HepG2 (cell line): ENCODE results near the gene WDR86. TPM values are rescaled to one million over a fixed set of nuclear protein-coding genes. Genes with fewer than 3 reads are reported as not detected.

Experiments used
- CENPT ChIP-seq: sonication (generic); formaldehyde crosslinking; IDR thresholded peaks from 2 replicates; pipeline ENCODE4 v1.8.0; 2022; ENCODE audit warnings: low read depth, mild to moderate bottlenecking, moderate library complexity, missing genetic modification reagents
- FOSL2 ChIP-seq: sonication (generic); formaldehyde crosslinking; IDR thresholded peaks from 2 replicates; pipeline ENCODE4 v1.4.0; 2020; ENCODE audit warnings: missing genetic modification reagents
- MIER2 ChIP-seq: IDR thresholded peaks from 2 replicates; pipeline ENCODE4 v1.6.1; 2016; ENCODE audit warnings: missing biosample characterization, missing genetic modification reagents
- NAIF1 ChIP-seq: sonication (generic); formaldehyde crosslinking; IDR thresholded peaks from 2 replicates; pipeline ENCODE4 v1.5.0; 2020; ENCODE audit warnings: mild to moderate bottlenecking, missing genetic modification reagents, borderline replicate concordance
- NKX3-1 ChIP-seq: sonication (generic); formaldehyde crosslinking; IDR thresholded peaks from 2 replicates; pipeline ENCODE4 v1.5.0; 2020; ENCODE audit warnings: missing genetic modification reagents
- NR2F6 ChIP-seq, 2 experiments: IDR thresholded peaks; 2 replicates each; pipeline ENCODE4 v1.6.1; 2016; ENCODE audit warnings: antibody characterized with exemption in 1 of 2, mild to moderate bottlenecking in 1 of 2
- RARA ChIP-seq: IDR thresholded peaks from 2 replicates; pipeline ENCODE4 v1.6.1; 2016; ENCODE audit warnings: missing genetic modification reagents, missing compliant biosample characterization
- SAP130 ChIP-seq: IDR thresholded peaks from 2 replicates; pipeline ENCODE4 v1.6.1; 2016; ENCODE audit warnings: low read depth
- TCF7 ChIP-seq: sonication (generic); IDR thresholded peaks from 2 replicates; pipeline ENCODE4 v1.6.1; 2016; ENCODE audit warnings: antibody characterized with exemption, low read depth
- ZBTB7A ChIP-seq: sonication (generic); formaldehyde crosslinking; IDR thresholded peaks from 2 replicates; pipeline ENCODE4 v1.8.0; 2022; ENCODE audit warnings: mild to moderate bottlenecking, missing genetic modification reagents
- ZNF282 ChIP-seq: fragments of 450-650 bp; IDR thresholded peaks from 2 replicates; pipeline ENCODE4 v1.6.1; 2018; ENCODE audit not compliant: partially characterized antibody
- polyA plus RNA-seq, 8 experiments: library from polyadenylated mRNA; depleted of rRNA in 3 of 8; stranded (reverse) in 7 of 8; unstranded in 1 of 8; fragments of >200 nt; fragmentation: Illumina TruSeq in 4 of 8; extraction: Trizol in 4 of 8; gene quantifications; 2 replicates each; pipeline versions ENCODE4 v1.2.1 to v1.2.3, GENCODE V29; 2011 to 2016; ENCODE audit warnings: low read depth in 4 of 8, missing spikeins in 1 of 8, mixed read lengths in 1 of 8; ENCODE audit not compliant: insufficient read depth in 1 of 8
- total RNA-seq, 5 experiments: library from RNA; depleted of rRNA; stranded (reverse); fragments of >200 nt; fragmentation: Illumina TruSeq; extraction: Trizol; gene quantifications; 2 replicates each; pipeline ENCODE4 v1.2.3, GENCODE V29; 2016; ENCODE audit warnings: low read depth in 1 of 5
- TF ChIP-seq, protein P1 (sequence below): sonication (generic); formaldehyde crosslinking; IDR thresholded peaks from 2 replicates; pipeline ENCODE4 v1.4.0; 2020; ENCODE audit warnings: mild to moderate bottlenecking, missing genetic modification reagents
- TF ChIP-seq, protein P2 (sequence below): IDR thresholded peaks from 2 replicates; pipeline ENCODE4 v1.6.1; 2016; ENCODE audit warnings: missing compliant biosample characterization, missing genetic modification reagents, borderline replicate concordance
- TF ChIP-seq, protein P3 (sequence below): sonication (generic); IDR thresholded peaks from 2 replicates; pipeline ENCODE4 v1.6.1; 2016; ENCODE audit warnings: low read depth, borderline replicate concordance
- TF ChIP-seq, protein P4 (sequence below): sonication (generic); formaldehyde crosslinking; IDR thresholded peaks from 2 replicates; pipeline ENCODE4 v1.5.1; 2020; ENCODE audit warnings: mild to moderate bottlenecking, moderate library complexity, missing genetic modification reagents
- TF ChIP-seq, protein P5 (sequence below): IDR thresholded peaks from 2 replicates; pipeline ENCODE4 v1.6.1; 2016

Gene WDR86
- total and polyA plus RNA-seq, 2 of the 13 experiments (the other 11 are each of a cell fraction or from before 2014, with no cell fraction given) = 0.11 to 2.9 TPM

DNA sequence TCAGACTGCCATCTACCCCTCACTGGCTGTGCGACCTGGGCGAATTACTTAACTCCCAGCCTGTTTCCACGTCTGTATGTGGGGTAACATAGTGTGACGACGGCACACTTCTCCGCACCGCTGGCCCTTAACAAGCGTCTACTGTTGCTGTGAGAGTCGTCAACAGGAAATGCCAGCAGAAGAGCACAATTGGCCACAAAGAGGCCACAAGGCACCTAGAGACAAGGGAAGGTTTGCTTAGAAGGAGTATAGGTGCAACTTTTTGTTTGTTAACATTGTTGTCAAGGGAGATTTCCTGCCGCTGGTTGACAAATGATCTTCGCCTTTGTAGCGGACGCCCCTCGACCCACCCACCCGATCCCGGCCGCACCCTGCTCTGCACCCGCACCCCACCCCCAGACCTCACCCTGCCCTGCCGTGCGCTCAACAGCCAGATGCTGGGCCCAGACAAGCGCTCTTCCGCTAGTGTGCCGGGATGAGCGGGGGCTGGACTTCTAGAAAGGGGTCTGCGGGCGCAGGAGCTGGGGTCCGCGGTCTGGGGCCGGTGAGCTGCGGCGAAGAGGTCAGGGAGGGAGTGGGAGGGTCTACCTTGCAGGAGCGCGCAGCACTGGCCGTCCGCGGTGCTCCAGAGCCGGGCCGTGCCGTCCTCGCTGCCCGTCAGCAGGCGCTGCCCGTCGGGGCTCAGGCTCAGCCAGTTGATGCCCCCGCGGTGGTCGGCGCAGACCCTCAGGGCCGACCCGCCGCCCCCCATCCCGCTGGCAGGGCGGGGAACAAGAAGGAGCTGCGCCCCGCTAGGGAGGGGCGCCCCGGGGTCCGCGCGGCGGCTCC, 785 bp downstream of the WDR86 start (continued):
- TF ChIP-seq, protein P1, sequence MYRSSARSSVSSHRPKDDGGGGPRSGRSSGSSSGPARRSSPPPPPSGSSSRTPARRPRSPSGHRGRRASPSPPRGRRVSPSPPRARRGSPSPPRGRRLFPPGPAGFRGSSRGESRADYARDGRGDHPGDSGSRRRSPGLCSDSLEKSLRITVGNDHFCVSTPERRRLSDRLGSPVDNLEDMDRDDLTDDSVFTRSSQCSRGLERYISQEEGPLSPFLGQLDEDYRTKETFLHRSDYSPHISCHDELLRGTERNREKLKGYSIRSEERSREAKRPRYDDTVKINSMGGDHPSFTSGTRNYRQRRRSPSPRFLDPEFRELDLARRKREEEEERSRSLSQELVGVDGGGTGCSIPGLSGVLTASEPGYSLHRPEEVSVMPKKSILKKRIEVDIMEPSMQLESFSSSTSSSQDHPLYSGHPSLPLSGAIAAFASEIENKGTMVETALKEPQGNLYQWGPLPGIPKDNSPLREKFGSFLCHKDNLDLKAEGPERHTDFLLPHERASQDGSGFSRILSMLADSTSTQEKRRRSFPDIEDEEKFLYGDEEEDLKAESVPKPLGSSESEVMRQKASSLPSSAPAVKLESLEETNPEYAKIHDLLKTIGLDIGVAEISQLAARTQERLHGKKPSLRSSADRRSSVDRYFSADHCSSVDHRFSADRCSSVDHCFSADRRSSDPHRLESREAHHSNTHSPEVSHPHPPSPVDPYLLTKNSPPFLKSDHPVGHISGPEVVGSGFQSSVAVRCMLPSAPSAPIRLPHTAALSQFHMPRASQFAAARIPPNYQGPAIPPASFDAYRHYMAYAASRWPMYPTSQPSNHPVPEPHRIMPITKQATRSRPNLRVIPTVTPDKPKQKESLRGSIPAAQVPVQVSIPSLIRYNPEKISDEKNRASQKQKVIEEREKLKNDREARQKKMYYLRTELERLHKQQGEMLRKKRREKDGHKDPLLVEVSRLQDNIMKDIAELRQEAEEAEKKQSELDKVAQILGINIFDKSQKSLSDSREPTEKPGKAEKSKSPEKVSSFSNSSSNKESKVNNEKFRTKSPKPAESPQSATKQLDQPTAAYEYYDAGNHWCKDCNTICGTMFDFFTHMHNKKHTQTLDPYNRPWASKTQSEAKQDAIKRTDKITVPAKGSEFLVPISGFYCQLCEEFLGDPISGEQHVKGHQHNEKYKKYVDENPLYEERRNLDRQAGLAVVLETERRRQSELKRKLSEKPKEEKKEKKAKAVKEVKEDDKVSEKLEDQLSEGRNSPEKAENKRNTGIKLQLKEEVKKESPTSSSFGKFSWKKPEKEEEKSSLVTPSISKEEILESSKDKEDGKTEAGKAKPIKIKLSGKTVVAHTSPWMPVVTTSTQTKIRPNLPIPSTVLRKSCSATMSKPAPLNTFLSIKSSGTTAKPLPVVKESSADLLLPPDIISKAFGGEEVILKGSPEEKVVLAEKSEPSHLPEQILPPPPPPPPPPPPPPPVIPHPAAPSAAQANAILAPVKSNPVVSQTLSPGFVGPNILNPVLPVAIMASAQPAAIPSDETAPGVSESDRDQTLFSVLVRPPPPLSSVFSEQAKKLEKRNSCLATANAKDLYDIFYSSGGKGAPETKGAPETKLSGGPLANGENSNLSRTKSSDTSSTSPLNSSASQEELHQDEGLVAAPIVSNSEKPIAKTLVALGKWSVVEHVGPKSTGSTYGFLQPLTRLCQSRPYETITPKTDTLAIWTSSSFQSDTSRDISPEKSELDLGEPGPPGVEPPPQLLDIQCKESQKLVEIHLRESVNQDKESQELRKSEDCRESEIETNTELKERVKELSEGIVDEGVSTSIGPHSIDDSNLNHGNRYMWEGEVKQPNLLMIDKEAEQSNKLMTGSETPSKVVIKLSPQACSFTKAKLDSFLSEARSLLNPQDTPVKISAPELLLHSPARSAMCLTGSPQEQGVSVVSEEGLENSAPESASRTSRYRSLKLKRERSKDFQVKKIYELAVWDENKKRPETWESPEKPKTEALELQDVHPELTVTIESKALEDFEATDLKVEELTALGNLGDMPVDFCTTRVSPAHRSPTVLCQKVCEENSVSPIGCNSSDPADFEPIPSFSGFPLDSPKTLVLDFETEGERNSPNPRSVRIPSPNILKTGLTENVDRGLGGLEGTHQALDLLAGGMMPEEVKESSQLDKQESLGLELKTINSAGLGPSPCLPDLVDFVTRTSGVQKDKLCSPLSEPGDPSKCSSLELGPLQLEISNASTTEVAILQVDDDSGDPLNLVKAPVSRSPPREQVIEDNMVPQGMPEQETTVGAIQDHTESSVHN (CRISPR knock-in tag) = no peak
- TF ChIP-seq SAP130 (CRISPR knock-in tag) = no peak
- no peak for TF ChIP-seq ZBTB7A (CRISPR knock-in tag)
- TF ChIP-seq, protein P2, sequence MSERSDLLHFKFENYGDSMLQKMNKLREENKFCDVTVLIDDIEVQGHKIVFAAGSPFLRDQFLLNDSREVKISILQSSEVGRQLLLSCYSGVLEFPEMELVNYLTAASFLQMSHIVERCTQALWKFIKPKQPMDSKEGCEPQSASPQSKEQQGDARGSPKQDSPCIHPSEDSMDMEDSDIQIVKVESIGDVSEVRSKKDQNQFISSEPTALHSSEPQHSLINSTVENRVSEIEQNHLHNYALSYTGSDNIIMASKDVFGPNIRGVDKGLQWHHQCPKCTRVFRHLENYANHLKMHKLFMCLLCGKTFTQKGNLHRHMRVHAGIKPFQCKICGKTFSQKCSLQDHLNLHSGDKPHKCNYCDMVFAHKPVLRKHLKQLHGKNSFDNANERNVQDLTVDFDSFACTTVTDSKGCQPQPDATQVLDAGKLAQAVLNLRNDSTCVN (CRISPR knock-in tag) = no peak
- no peak for TF ChIP-seq NR2F6 (IDR thresholded peaks at IDR 0.05)
- peak; percentile 26; the same call in 1 of the 2 replicates for TF ChIP-seq NR2F6 (CRISPR knock-in tag; IDR thresholded peaks at IDR 0.05)
- no peak for TF ChIP-seq FOSL2
- no peak for TF ChIP-seq NAIF1 (CRISPR knock-in tag)
- TF ChIP-seq NKX3-1 (CRISPR knock-in tag) = no peak
- TF ChIP-seq MIER2 (CRISPR knock-in tag) = no peak
- no peak for TF ChIP-seq TCF7
- no peak for TF ChIP-seq ZNF282
- TF ChIP-seq, protein P3, sequence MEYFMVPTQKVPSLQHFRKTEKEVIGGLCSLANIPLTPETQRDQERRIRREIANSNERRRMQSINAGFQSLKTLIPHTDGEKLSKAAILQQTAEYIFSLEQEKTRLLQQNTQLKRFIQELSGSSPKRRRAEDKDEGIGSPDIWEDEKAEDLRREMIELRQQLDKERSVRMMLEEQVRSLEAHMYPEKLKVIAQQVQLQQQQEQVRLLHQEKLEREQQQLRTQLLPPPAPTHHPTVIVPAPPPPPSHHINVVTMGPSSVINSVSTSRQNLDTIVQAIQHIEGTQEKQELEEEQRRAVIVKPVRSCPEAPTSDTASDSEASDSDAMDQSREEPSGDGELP = no peak
- TF ChIP-seq RARA (CRISPR knock-in tag) = peak; percentile 37; the same call in 1 of the 2 replicates
- TF ChIP-seq CENPT = no peak
- TF ChIP-seq, protein P4, sequence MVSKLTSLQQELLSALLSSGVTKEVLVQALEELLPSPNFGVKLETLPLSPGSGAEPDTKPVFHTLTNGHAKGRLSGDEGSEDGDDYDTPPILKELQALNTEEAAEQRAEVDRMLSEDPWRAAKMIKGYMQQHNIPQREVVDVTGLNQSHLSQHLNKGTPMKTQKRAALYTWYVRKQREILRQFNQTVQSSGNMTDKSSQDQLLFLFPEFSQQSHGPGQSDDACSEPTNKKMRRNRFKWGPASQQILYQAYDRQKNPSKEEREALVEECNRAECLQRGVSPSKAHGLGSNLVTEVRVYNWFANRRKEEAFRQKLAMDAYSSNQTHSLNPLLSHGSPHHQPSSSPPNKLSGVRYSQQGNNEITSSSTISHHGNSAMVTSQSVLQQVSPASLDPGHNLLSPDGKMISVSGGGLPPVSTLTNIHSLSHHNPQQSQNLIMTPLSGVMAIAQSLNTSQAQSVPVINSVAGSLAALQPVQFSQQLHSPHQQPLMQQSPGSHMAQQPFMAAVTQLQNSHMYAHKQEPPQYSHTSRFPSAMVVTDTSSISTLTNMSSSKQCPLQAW (CRISPR knock-in tag) = 0 out of 2 replicates have a peak, but pooled peaks have one; percentile 28
- TF ChIP-seq, protein P5, sequence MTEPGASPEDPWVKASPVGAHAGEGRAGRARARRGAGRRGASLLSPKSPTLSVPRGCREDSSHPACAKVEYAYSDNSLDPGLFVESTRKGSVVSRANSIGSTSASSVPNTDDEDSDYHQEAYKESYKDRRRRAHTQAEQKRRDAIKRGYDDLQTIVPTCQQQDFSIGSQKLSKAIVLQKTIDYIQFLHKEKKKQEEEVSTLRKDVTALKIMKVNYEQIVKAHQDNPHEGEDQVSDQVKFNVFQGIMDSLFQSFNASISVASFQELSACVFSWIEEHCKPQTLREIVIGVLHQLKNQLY (CRISPR knock-in tag) = no peak
